Measurements from ENCODE around the gene GRXCR2.

Gene GRXCR2, protein sequence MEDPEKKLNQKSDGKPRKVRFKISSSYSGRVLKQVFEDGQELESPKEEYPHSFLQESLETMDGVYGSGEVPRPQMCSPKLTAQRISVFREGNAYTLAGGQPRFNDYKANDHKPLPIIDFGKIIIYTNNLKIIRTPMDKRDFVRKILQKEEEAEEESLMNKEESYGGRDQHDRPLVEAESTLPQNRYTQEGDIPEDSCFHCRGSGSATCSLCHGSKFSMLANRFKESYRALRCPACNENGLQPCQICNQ

DNA sequence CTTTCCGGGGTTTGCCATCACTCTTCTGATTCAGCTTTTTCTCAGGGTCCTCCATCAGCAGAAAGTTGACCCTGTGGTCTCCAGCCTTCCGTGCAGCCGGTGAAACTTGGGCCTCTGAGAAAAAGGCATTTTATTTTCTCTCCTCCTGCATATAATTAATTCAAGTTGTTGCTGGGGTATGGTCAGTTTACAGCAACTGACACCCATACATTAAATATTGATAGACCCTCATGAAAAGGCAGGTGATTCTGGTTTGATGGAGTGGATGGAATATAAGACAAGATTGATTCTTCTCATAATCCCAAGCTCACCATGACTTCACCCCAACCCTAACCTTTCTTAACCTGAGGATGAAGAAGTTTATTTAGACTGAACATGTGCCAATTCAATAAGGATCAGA lies at the start of gene GRXCR2:
Gene GRXCR2, minus strand, starts transcription at position 101 of the 400 bp plus-strand sequence. Its CDS starts 46 bp downstream, at position 55.
- H3K36me3 ChIP-seq (ENCODE audit: control insufficient read depth in 2 of 2, insufficient read depth in 1 of 2, low read length in 2 of 2): no peaks in the 10 kb centered on the region
- no peak within 1 kb of the TSS for H3K4me3 ChIP-seq (ENCODE audit: low read depth, low read length)
- ChIA-PET CTCF (no interaction called here), POLR2A (no interaction called here)
- no peak within 1 kb of the TSS for H3K27ac ChIP-seq (ENCODE audit: extremely low read depth, low read depth, low read length)
- no peak for TF ChIP-seq KLF16 (tag by site-specific recombination; IDR thresholded peaks at IDR 0.05)
- no peak for TF ChIP-seq ZSCAN16 (tag by site-specific recombination; IDR thresholded peaks at IDR 0.05)
- TF ChIP-seq ZNF843 (tag by site-specific recombination; IDR thresholded peaks at IDR 0.05): no peak
- no peak for TF ChIP-seq SP3 (tag by site-specific recombination; IDR thresholded peaks at IDR 0.05)
- no peak for TF ChIP-seq ZNF423 (tag by site-specific recombination; IDR thresholded peaks at IDR 0.05)
- TF ChIP-seq MYNN (tag by site-specific recombination; IDR thresholded peaks at IDR 0.05; ENCODE audit: borderline replicate concordance): no peak
- no peak for TF ChIP-seq BCL11B (tag by site-specific recombination; IDR thresholded peaks at IDR 0.05; ENCODE audit: low read depth)
- TF ChIP-seq ZNF155 (tag by site-specific recombination; IDR thresholded peaks at IDR 0.05): no peak
- no peak for TF ChIP-seq SP7 (tag by site-specific recombination; IDR thresholded peaks at IDR 0.05)
- TF ChIP-seq, protein P1, sequence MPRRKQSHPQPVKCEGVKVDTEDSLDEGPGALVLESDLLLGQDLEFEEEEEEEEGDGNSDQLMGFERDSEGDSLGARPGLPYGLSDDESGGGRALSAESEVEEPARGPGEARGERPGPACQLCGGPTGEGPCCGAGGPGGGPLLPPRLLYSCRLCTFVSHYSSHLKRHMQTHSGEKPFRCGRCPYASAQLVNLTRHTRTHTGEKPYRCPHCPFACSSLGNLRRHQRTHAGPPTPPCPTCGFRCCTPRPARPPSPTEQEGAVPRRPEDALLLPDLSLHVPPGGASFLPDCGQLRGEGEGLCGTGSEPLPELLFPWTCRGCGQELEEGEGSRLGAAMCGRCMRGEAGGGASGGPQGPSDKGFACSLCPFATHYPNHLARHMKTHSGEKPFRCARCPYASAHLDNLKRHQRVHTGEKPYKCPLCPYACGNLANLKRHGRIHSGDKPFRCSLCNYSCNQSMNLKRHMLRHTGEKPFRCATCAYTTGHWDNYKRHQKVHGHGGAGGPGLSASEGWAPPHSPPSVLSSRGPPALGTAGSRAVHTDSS (tag by site-specific recombination; IDR thresholded peaks at IDR 0.05): no peak
- TF ChIP-seq IKZF3 (tag by site-specific recombination; IDR thresholded peaks at IDR 0.05): no peak
- TF ChIP-seq ZNF184 (tag by site-specific recombination; IDR thresholded peaks at IDR 0.05): no peak
- TF ChIP-seq ZNF174 (tag by site-specific recombination; IDR thresholded peaks at IDR 0.05): no peak
- TF ChIP-seq, protein P2, sequence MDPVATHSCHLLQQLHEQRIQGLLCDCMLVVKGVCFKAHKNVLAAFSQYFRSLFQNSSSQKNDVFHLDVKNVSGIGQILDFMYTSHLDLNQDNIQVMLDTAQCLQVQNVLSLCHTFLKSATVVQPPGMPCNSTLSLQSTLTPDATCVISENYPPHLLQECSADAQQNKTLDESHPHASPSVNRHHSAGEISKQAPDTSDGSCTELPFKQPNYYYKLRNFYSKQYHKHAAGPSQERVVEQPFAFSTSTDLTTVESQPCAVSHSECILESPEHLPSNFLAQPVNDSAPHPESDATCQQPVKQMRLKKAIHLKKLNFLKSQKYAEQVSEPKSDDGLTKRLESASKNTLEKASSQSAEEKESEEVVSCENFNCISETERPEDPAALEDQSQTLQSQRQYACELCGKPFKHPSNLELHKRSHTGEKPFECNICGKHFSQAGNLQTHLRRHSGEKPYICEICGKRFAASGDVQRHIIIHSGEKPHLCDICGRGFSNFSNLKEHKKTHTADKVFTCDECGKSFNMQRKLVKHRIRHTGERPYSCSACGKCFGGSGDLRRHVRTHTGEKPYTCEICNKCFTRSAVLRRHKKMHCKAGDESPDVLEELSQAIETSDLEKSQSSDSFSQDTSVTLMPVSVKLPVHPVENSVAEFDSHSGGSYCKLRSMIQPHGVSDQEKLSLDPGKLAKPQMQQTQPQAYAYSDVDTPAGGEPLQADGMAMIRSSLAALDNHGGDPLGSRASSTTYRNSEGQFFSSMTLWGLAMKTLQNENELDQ (tag by site-specific recombination; IDR thresholded peaks at IDR 0.05; ENCODE audit: low read depth): no peak
- TF ChIP-seq, protein P3, sequence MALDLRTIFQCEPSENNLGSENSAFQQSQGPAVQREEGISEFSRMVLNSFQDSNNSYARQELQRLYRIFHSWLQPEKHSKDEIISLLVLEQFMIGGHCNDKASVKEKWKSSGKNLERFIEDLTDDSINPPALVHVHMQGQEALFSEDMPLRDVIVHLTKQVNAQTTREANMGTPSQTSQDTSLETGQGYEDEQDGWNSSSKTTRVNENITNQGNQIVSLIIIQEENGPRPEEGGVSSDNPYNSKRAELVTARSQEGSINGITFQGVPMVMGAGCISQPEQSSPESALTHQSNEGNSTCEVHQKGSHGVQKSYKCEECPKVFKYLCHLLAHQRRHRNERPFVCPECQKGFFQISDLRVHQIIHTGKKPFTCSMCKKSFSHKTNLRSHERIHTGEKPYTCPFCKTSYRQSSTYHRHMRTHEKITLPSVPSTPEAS (tag by site-specific recombination; IDR thresholded peaks at IDR 0.05): no peak
- no peak for TF ChIP-seq FEZF1 (tag by site-specific recombination; IDR thresholded peaks at IDR 0.05)
- TF ChIP-seq, protein P4, sequence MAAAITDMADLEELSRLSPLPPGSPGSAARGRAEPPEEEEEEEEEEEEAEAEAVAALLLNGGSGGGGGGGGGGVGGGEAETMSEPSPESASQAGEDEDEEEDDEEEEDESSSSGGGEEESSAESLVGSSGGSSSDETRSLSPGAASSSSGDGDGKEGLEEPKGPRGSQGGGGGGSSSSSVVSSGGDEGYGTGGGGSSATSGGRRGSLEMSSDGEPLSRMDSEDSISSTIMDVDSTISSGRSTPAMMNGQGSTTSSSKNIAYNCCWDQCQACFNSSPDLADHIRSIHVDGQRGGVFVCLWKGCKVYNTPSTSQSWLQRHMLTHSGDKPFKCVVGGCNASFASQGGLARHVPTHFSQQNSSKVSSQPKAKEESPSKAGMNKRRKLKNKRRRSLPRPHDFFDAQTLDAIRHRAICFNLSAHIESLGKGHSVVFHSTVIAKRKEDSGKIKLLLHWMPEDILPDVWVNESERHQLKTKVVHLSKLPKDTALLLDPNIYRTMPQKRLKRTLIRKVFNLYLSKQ (tag by site-specific recombination; IDR thresholded peaks at IDR 0.05; ENCODE audit: borderline replicate concordance): no peak
- TF ChIP-seq HOXA7 (CRISPR knock-in tag; IDR thresholded peaks at IDR 0.05; ENCODE audit: borderline replicate concordance): no peak
- H3K9me3 ChIP-seq (ENCODE audit: control insufficient read depth, insufficient read depth, low read depth, low read length): no peaks in the 10 kb centered on the region
- H3K4me1 ChIP-seq (ENCODE audit: control insufficient read depth, insufficient read depth, low read length): no peaks in the 10 kb centered on the region; the same call in 1 of the 2 replicates

DNA sequence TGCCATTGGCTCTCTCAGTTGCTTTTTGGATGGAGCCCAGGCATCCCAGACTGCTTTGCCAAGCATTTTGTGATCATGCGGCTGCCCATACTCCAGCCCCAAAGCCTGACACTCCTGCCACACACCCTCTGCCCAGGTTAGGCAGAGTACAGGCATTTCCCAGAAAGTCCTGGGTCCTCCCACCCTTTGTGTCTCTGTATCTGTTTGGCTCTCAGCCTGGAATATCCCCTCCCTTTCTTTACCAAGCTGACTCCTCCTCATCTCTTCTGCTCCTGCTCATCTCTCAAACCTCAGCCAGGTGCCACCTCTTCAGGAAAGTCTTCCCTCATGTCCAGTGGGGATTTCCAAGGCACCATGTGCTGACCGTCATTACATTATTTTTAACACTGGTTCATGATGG lies 49.2 kb upstream of the GRXCR2 start:
- no peaks in the 10 kb centered on the region for H3K36me3 ChIP-seq (ENCODE audit: control insufficient read depth in 2 of 2, insufficient read depth in 1 of 2, low read length in 2 of 2)
- TF ChIP-seq EGR2 (tag by site-specific recombination; IDR thresholded peaks at IDR 0.05; ENCODE audit: low read depth): no peak
- no peak for TF ChIP-seq IKZF3 (tag by site-specific recombination; IDR thresholded peaks at IDR 0.05)
- TF ChIP-seq ZNF350 (tag by site-specific recombination; IDR thresholded peaks at IDR 0.05): no peak
- TF ChIP-seq ZNF670 (tag by site-specific recombination; IDR thresholded peaks at IDR 0.05; ENCODE audit: low read depth): no peak
- H3K4me3 ChIP-seq (ENCODE audit: low read depth, low read length): no peak overlapping the region
- ChIA-PET CTCF (interaction anchor here (1.0 to 1.5 kb wide), 2 partner anchors 14 to 65 kb away, joined by 3 to 4 read pairs; no protein-coding TSS in a partner anchor), POLR2A (no interaction called here)
- H3K27ac ChIP-seq (ENCODE audit: extremely low read depth, low read depth, low read length): no peak overlapping the region
- H3K9me3 ChIP-seq (ENCODE audit: control insufficient read depth, insufficient read depth, low read depth, low read length): no peaks in the 10 kb centered on the region
- H3K4me1 ChIP-seq (ENCODE audit: control insufficient read depth, insufficient read depth, low read length): peaks cover 10% of the 10 kb centered on the region; the same call in 1 of the 2 replicates

Data from HEK293 (cell line).